GM12873 (cell line): ENCODE measurements around the gene HAGHL.

Experiments
- TF ChIP-seq, protein P1 (sequence below): IDR thresholded peaks from 2 replicates; pipeline ENCODE4 v1.5.1; 2012; ENCODE audit warnings: low read depth, mild to moderate bottlenecking, moderate library complexity, low read length, control low read depth; ENCODE audit not compliant: insufficient read depth; ENCODE audit errors: missing control alignments

HAGHL gene

GRCh38 chr16:766820-767640 is 40.1 kb downstream of the HAGHL start:
- TF ChIP-seq, protein P1, sequence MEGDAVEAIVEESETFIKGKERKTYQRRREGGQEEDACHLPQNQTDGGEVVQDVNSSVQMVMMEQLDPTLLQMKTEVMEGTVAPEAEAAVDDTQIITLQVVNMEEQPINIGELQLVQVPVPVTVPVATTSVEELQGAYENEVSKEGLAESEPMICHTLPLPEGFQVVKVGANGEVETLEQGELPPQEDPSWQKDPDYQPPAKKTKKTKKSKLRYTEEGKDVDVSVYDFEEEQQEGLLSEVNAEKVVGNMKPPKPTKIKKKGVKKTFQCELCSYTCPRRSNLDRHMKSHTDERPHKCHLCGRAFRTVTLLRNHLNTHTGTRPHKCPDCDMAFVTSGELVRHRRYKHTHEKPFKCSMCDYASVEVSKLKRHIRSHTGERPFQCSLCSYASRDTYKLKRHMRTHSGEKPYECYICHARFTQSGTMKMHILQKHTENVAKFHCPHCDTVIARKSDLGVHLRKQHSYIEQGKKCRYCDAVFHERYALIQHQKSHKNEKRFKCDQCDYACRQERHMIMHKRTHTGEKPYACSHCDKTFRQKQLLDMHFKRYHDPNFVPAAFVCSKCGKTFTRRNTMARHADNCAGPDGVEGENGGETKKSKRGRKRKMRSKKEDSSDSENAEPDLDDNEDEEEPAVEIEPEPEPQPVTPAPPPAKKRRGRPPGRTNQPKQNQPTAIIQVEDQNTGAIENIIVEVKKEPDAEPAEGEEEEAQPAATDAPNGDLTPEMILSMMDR: no peak

GRCh38 chr16:767743-768235 is 40.9 kb downstream of the HAGHL start:
- TF ChIP-seq, protein P1: no peak

- TF ChIP-seq, protein P1: no peak
These were observed 41.5 kb downstream of the HAGHL start for GRCh38 chr16:768428-768827.

GRCh38 chr16:769184-769784 is 42.4 kb downstream of the HAGHL start:
- TF ChIP-seq, protein P1: no peak

GRCh38 chr16:769934-770333 is 43.0 kb downstream of the HAGHL start:
- TF ChIP-seq, protein P1: no peak

- TF ChIP-seq, protein P1: no peak
These were observed 43.5 kb downstream of the HAGHL start for GRCh38 chr16:770411-770810.

GRCh38 chr16:772959-773358 is 46.1 kb downstream of the HAGHL start:
- TF ChIP-seq, protein P1: no peak
